MM.1S (cell line): ENCODE measurements around the gene LY86.

Experiments used
- DNase-seq: peaks from one replicate; pipeline ENCODE4 v3.0.0-alpha.2; 2015
- H2AFZ ChIP-seq: fragments of 300-600 bp; sonication (generic); 2 replicates; pipeline ENCODE4 v1.6.0; 2016; ENCODE audit warnings: antibody characterized with exemption, low read length
- H3F3A ChIP-seq: fragments of 300-600 bp; sonication (generic); 2 replicates; pipeline ENCODE4 v1.6.1; 2016; ENCODE audit warnings: mild to moderate bottlenecking, antibody characterized with exemption, low read length, moderate library complexity, mixed read lengths; ENCODE audit not compliant: insufficient read depth
- H3K27ac ChIP-seq: fragments of 300-600 bp; sonication (generic); 2 replicates; pipeline ENCODE4 v1.5.1; 2016; ENCODE audit warnings: mild to moderate bottlenecking, low read length
- H3K27me3 ChIP-seq: fragments of 300-600 bp; sonication (generic); replicated peaks from 2 replicates; pipeline ENCODE4 v1.6.0; 2016; ENCODE audit warnings: low read length; ENCODE audit not compliant: insufficient read depth
- H3K36me3 ChIP-seq: fragments of 300-600 bp; sonication (generic); replicated peaks from 2 replicates; pipeline ENCODE4 v1.6.1; 2016; ENCODE audit warnings: mild to moderate bottlenecking, low read length, mixed read lengths; ENCODE audit not compliant: insufficient read depth
- H3K4me1 ChIP-seq: fragments of 300-600 bp; sonication (generic); 2 replicates; pipeline ENCODE4 v1.6.1; 2016; ENCODE audit warnings: low read length, mixed read lengths
- H3K4me2 ChIP-seq: fragments of 300-600 bp; sonication (generic); 2 replicates; pipeline ENCODE4 v1.6.0; 2016; ENCODE audit warnings: low read depth, low read length
- H3K4me3 ChIP-seq: fragments of 300-600 bp; sonication (generic); 2 replicates; pipeline ENCODE4 v1.5.1; 2016; ENCODE audit warnings: low read length, mixed read lengths
- H3K79me2 ChIP-seq: fragments of 300-600 bp; sonication (generic); 2 replicates; pipeline ENCODE4 v1.6.1; 2016; ENCODE audit warnings: mixed run types, low read length, mixed read lengths
- H3K9ac ChIP-seq: fragments of 300-600 bp; sonication (generic); 2 replicates; pipeline ENCODE4 v1.6.1; 2016; ENCODE audit warnings: low read length, mixed read lengths
- H3K9me2 ChIP-seq: fragments of 300-600 bp; sonication (generic); replicated peaks from 2 replicates; pipeline ENCODE4 v1.6.1; 2016; ENCODE audit warnings: mild to moderate bottlenecking, low read length, mixed read lengths; ENCODE audit not compliant: insufficient read depth
- H3K9me3 ChIP-seq: fragments of 300-600 bp; sonication (generic); replicated peaks from 2 replicates; pipeline ENCODE4 v1.6.1; 2016; ENCODE audit warnings: mild to moderate bottlenecking, low read length, mixed read lengths; ENCODE audit not compliant: insufficient read depth
- H4K20me1 ChIP-seq: fragments of 300-600 bp; sonication (generic); 2 replicates; pipeline ENCODE4 v1.6.1; 2016; ENCODE audit warnings: mild to moderate bottlenecking, low read length, moderate library complexity, mixed read lengths; ENCODE audit not compliant: insufficient read depth
- EZH2 ChIP-seq: fragments of 300-600 bp; sonication (generic); optimal IDR thresholded peaks from 2 replicates; pipeline ENCODE3; 2017; ENCODE audit warnings: low read depth, mild to moderate bottlenecking, antibody characterized with exemption, low read length, mixed read lengths
- EZH2phosphoT487 ChIP-seq: fragments of 300-600 bp; sonication (generic); IDR thresholded peaks from 2 replicates; pipeline ENCODE4 v1.6.1; 2018; ENCODE audit warnings: antibody characterized with exemption, low read length
- TF ChIP-seq, protein P1 (sequence below): fragments of 300-600 bp; sonication (generic); IDR thresholded peaks from 2 replicates; pipeline ENCODE4 v1.5.1; 2016; ENCODE audit warnings: antibody characterized with exemption, low read length, mixed read lengths

The LY86 gene

DNA sequence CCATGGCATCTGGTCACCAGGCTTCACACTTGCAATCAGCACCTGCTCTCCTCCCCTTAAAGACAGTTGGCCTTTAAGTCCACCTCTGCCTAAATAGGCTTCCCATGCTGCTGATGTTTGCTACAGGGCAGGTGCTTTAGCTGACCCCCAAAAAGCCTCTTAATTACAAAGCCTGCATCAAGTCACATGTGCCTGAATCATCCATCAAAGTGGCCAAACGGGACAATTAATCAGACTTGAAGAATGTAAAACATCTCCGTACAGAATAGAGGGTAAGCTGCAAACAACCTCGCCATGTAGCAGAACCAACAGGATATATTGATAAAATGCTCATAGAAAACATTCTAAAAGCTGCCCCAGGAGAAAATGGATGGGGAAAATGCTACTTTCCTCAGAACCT, 7.4 kb downstream of the LY86 start:
- H3K4me1 ChIP-seq = peaks cover 23% of the 10 kb centered on the region
- H3K9ac ChIP-seq = no peak overlapping the region
- no peaks in the 10 kb centered on the region for H3K36me3 ChIP-seq
- no peaks in the 10 kb centered on the region for H3K9me2 ChIP-seq
- TF ChIP-seq, protein P1, sequence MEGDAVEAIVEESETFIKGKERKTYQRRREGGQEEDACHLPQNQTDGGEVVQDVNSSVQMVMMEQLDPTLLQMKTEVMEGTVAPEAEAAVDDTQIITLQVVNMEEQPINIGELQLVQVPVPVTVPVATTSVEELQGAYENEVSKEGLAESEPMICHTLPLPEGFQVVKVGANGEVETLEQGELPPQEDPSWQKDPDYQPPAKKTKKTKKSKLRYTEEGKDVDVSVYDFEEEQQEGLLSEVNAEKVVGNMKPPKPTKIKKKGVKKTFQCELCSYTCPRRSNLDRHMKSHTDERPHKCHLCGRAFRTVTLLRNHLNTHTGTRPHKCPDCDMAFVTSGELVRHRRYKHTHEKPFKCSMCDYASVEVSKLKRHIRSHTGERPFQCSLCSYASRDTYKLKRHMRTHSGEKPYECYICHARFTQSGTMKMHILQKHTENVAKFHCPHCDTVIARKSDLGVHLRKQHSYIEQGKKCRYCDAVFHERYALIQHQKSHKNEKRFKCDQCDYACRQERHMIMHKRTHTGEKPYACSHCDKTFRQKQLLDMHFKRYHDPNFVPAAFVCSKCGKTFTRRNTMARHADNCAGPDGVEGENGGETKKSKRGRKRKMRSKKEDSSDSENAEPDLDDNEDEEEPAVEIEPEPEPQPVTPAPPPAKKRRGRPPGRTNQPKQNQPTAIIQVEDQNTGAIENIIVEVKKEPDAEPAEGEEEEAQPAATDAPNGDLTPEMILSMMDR = no peak
- TF ChIP-seq EZH2phosphoT487 (no peak), EZH2 (no peak)
- no peak for DNase-seq
- H3K4me3 ChIP-seq = no peak overlapping the region
- no peak overlapping the region for H3K4me2 ChIP-seq
- no peaks in the 10 kb centered on the region for H4K20me1 ChIP-seq
- no peaks in the 10 kb centered on the region for H3K79me2 ChIP-seq
- H3K27ac ChIP-seq = no peak overlapping the region
- no peaks in the 10 kb centered on the region for H3K27me3 ChIP-seq
- no peak overlapping the region for H2AFZ ChIP-seq
- H3F3A ChIP-seq = peaks cover 8% of the 10 kb centered on the region; the same call in 1 of the 2 replicates
- no peaks in the 10 kb centered on the region for H3K9me3 ChIP-seq

DNA sequence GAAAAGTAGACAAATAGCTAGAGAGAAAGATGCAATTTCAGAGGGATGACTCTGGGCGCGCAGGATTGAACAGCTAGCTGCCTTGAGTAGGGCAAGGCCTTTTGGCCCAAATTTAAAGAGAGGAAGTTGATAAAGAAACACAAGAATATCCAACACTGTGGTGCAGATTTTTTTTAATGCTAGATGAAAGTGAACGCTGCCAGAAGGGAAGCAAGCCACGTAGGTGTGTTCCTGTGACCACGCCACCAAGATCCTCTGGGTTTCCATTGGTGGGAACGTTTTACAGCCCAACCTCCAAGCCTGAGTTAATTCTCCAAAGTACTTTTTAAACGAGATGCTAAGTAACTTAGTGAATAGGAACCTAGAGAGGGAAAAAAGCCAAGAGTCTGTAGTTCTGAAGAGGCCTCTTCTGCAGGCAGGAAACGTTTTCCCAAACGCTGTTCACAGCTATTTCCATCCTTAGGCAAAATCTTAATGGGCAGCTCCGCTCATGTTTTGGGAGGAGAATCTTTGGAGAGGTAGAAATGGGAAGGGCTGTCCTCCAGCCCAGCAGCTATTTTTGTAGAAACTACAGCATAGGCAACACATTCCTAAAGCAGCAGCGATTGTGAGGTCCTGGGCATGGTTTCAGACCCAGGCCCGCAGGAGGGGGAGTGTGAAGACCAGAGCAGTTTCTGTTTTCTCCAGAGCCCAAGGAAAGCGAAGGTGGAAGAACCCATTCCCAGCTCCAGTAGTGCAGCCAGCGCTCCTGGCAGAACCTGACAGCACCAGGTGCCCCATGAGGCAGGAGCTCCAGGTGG, 8.2 kb downstream of the LY86 start:
- Histone ChIP-seq H3K4me2 (no peak overlapping the region), H3K9ac (no peak overlapping the region), H2AFZ (no peak overlapping the region)

DNA sequence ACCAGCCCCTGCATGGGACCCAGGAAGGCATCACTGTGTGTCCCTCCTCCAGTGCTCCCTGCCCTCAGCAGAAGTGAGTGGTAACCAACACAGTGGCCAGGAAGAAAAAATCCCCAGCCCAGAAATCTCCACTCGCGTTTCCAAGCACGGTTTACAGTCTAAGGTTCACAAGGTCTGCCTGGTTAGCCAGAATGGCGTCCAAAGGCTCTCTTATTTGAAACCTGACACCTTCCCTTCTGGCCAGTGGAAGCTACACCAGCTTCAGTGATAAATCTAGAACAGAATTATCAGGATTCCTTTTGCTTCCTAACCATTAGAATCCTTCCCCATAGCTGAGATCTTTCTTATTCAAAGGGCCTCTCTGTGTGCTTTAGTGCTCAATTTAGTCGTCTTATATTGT, 9.2 kb downstream of the LY86 start:
- Histone ChIP-seq H3K79me2 (no peaks in the 10 kb centered on the region), H3K27me3 (no peaks in the 10 kb centered on the region), H3K4me3 (no peak overlapping the region), H3K4me2 (no peak overlapping the region), H3K9me2 (no peaks in the 10 kb centered on the region), H3K9ac (no peak overlapping the region), H3K9me3 (no peaks in the 10 kb centered on the region), H3K36me3 (no peaks in the 10 kb centered on the region), H3F3A (no peaks in the 10 kb centered on the region), H4K20me1 (no peaks in the 10 kb centered on the region), H3K4me1 (peaks cover 7% of the 10 kb centered on the region), H3K27ac (no peak overlapping the region), H2AFZ (no peak overlapping the region)
- DNase-seq = no peak
- TF ChIP-seq, protein P1 = no peak
- no peak for TF ChIP-seq EZH2

More for the DNA sequence above, 8.2 kb downstream of the LY86 start:
- Histone ChIP-seq H4K20me1 (no peaks in the 10 kb centered on the region), H3K36me3 (no peaks in the 10 kb centered on the region), H3K27ac (no peak overlapping the region), H3K4me3 (no peak overlapping the region), H3K9me3 (no peaks in the 10 kb centered on the region), H3K27me3 (no peaks in the 10 kb centered on the region), H3K79me2 (no peaks in the 10 kb centered on the region), H3F3A (peaks cover 7% of the 10 kb centered on the region; the same call in 1 of the 2 replicates), H3K4me1 (peaks cover 17% of the 10 kb centered on the region), H3K9me2 (no peaks in the 10 kb centered on the region)
- no peak for DNase-seq
- TF ChIP-seq EZH2 (no peak), EZH2phosphoT487 (no peak)
- TF ChIP-seq, protein P1 = no peak
